Tibial nerve (tissue), 4 donors: ENCODE measurements around the gene RTL10. TPM values are rescaled to one million over a fixed set of nuclear protein-coding genes. Genes with fewer than 3 reads are reported as not detected.

ENCODE experiments used
- DNase-seq, 2 donors: peaks; one replicate each; pipeline ENCODE4 v3.0.0-alpha.2; 2019; ENCODE audit warnings: low spot score in 2 of 2
- H3K27ac ChIP-seq, 4 donors: fragments of 200-600 bp; sonication (generic) in 3 of 4; one replicate each; pipeline ENCODE4 v1.5.1; 2017 to 2019; ENCODE audit warnings: mild to moderate bottlenecking in 1 of 4
- H3K27me3 ChIP-seq, 2 donors: fragments of 200-600 bp; sonication (generic) in 1 of 2; one replicate each; pipeline versions ENCODE4 v1.5.1 to v1.6.0; 2017 to 2019
- H3K36me3 ChIP-seq, 3 donors: fragments of 200-600 bp; sonication (generic); one replicate each; pipeline ENCODE4 v1.5.1; 2018 to 2019
- H3K4me1 ChIP-seq, 4 donors: fragments of 200-600 bp; sonication (generic) in 3 of 4; one replicate each; pipeline ENCODE4 v1.5.1; 2017 to 2019
- H3K4me3 ChIP-seq, 4 donors: fragments of 200-600 bp; sonication (generic) in 3 of 4; one replicate each; pipeline ENCODE4 v1.5.1; 2017 to 2019; ENCODE audit warnings: mild to moderate bottlenecking in 1 of 4, moderate library complexity in 1 of 4
- H3K9me3 ChIP-seq, 4 donors: fragments of 200-600 bp; sonication (generic) in 3 of 4; one replicate each; pipeline ENCODE4 v1.5.1; 2017 to 2019
- EP300 ChIP-seq, 2 donors: sonication (generic); formaldehyde crosslinking; IDR thresholded peaks; one replicate each; pipeline ENCODE4 v1.6.1; 2017; ENCODE audit warnings: antibody characterized with exemption in 2 of 2, mild to moderate bottlenecking in 1 of 2
- POLR2A ChIP-seq, 2 donors: fragments of 450-650 bp; IDR thresholded peaks; one replicate each; pipeline ENCODE4 v1.6.1; 2017; ENCODE audit warnings: antibody characterized with exemption in 2 of 2, mild to moderate bottlenecking in 2 of 2, moderate library complexity in 2 of 2
- WGBS, 2 donors: methylation state at CpG; one replicate each; pipeline ENCODE4 v1.1.5; 2018; 5-methylcytosine and 5-hydroxymethylcytosine counted together
- total RNA-seq, 4 donors: library from RNA; depleted of rRNA; stranded (reverse); fragments of >200 nt; gene quantifications; one replicate each; pipeline ENCODE4 v1.1.0, GENCODE V29; 2016
- TF ChIP-seq, protein P1 (sequence below), 5 experiments: fragments of 200-600 bp in 3 of 5; fragments of 450-650 bp in 2 of 5; sonication (generic) in 3 of 5; IDR thresholded peaks; one replicate each; pipeline ENCODE4 v1.5.1; 2016 to 2019; ENCODE audit warnings: antibody characterized with exemption in 5 of 5, mild to moderate bottlenecking in 3 of 5, moderate library complexity in 2 of 5

RTL10 gene
- total RNA-seq, 4 donors from 2014 or later, result 10.2 to 13.3 (median 11.4) TPM

DNA sequence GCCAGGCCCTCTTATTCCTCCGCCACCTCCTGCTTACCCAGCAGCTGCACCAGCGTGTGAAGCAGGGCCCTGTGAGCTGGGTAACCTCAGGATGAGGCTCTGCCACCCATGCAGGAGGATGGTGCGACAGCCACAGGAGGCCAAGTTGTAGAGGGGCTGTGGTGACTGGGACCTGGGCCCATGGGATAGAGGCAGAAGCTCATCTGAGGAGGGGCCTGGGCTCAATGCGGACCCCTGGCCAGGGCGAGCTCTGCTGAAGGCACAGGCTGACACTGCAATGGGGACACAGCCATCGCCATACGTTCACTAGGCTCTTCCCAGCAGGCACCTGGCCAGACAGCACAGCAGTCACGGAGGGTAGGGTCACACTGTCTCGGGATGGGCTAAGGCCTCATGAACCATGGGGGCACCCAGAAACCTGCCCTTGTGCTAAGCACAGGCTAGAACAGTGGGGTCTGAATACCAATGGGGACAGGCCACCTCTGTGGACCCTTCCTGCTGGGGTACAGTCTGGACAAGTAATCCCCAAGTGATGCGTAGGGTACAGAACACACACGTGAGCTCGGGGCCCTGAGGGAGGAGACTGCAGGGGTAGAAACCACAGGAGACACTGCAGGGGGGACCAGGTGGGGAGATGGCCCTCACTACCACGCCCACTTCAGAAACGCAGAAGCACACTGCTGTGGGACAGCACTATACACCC lies 35.3 kb downstream of the RTL10 start:
- TF ChIP-seq EP300 (IDR thresholded peaks at IDR 0.05) (no peak), POLR2A (IDR thresholded peaks at IDR 0.05) (no peak)
- TF ChIP-seq, protein P1, sequence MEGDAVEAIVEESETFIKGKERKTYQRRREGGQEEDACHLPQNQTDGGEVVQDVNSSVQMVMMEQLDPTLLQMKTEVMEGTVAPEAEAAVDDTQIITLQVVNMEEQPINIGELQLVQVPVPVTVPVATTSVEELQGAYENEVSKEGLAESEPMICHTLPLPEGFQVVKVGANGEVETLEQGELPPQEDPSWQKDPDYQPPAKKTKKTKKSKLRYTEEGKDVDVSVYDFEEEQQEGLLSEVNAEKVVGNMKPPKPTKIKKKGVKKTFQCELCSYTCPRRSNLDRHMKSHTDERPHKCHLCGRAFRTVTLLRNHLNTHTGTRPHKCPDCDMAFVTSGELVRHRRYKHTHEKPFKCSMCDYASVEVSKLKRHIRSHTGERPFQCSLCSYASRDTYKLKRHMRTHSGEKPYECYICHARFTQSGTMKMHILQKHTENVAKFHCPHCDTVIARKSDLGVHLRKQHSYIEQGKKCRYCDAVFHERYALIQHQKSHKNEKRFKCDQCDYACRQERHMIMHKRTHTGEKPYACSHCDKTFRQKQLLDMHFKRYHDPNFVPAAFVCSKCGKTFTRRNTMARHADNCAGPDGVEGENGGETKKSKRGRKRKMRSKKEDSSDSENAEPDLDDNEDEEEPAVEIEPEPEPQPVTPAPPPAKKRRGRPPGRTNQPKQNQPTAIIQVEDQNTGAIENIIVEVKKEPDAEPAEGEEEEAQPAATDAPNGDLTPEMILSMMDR (IDR thresholded peaks at IDR 0.05), result no peak
- H3K27ac ChIP-seq, result no peak overlapping the region
- H3K27me3 ChIP-seq, result no peaks in the 10 kb centered on the region
- no peaks in the 10 kb centered on the region for H3K4me1 ChIP-seq
- H3K36me3 ChIP-seq, result peaks cover 0 to 25% (median 0%) of the 10 kb centered on the region in 3 donors
- DNase-seq, result no peak
- no peak overlapping the region for H3K4me3 ChIP-seq
- 92 to 95% methylated on average over 9 to 13 of the region's 14 CpGs for WGBS, 2 donors
- no peaks in the 10 kb centered on the region for H3K9me3 ChIP-seq

DNA sequence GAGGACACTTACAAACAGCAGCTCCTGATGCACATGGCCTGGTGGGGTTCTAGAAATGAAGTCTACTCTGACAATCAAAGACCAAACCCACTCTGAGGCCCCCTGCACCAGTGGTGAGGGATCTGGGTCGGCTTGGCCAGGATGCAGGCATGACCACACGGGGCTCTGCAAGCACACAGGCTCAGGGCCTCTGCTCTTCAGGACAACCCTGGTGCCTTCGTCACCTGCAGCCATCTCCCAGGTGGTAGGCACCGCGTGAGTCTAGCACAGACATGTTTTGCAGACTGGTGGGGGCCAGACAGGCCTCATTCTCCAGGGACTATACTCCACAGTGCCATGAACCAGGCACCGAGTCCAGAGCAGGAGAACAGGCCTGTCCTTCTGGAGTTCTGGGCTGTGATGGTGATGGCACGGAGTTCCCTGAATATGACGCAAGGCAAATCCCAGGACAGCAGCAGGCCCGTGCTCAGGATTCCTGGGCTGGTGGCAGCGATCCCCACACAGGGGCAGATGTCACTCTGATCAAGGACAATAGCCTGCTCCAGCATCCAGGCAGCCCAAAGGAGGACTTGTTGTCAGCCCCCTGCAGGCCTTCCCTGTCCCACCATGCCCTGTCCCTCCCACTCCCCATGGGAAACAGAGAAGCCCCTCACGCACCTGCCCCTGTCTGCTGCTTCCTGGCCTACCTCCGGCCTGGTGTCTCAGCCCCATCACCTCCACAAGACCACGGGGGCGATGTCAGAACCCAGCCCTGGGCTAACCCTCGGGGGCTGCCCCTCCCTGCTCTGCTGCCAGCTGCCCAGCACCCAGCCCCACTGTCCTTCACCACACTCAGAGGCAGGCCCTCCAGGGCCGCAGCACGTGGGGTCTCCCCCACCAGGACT lies 36.1 kb downstream of the RTL10 start:
- H3K4me1 ChIP-seq, result no peaks in the 10 kb centered on the region
- peaks cover 0 to 30% (median 0%) of the 10 kb centered on the region in 3 donors for H3K36me3 ChIP-seq
- H3K9me3 ChIP-seq, result no peaks in the 10 kb centered on the region
- 91 to 92% methylated on average over 12 to 14 of the region's 17 CpGs for WGBS, 2 donors
- TF ChIP-seq POLR2A (IDR thresholded peaks at IDR 0.05) (no peak), EP300 (IDR thresholded peaks at IDR 0.05) (no peak)
- TF ChIP-seq, protein P1 (IDR thresholded peaks at IDR 0.05), result no peak
- H3K4me3 ChIP-seq, result no peak overlapping the region
- no peak overlapping the region for H3K27ac ChIP-seq
- DNase-seq, result no peak
- no peaks in the 10 kb centered on the region for H3K27me3 ChIP-seq

DNA sequence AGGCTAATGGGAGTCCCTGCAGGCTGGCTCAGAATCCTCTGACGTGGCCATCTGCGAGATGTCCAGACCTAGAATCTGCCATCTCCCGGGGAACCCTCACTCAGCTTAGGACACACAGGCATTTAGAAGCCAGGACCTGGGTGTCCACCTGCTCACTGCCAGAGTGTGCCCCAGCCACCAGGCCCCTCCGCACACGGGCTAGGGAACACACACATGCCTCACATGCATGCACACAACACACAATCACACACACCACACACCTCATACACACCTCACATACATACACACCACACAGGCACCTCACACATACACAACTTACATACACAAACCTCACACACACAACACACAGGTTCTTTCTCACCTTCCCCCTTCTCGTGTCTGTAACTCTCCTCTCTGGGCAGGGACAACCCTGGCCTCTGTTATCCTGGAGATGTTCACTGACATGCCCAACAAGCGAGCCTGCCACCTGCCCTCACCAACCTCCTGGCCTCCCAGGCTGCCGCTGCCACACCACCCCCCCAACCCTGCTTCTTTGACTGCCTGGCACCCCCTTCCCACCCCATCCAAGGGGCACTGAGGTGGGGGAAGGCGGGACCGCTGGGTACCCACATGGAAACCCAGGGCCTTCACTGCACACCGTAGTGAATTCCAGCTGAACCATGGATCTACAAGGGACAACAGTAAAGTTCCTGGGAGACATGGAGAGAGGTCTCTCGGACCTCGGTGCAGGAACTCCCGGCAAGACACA lies 38.1 kb downstream of the RTL10 start:
- Histone ChIP-seq H3K9me3 (no peaks in the 10 kb centered on the region), H3K27me3 (no peaks in the 10 kb centered on the region), H3K4me3 (no peak overlapping the region), H3K36me3 (peaks cover 0 to 49% (median 0%) of the 10 kb centered on the region in 3 donors), H3K4me1 (peaks cover 0 to 2% (median 0%) of the 10 kb centered on the region in 4 donors), H3K27ac (no peak overlapping the region)
- TF ChIP-seq, protein P1 (IDR thresholded peaks at IDR 0.05), result no peak
- TF ChIP-seq EP300 (IDR thresholded peaks at IDR 0.05), result no peak
- no peak for TF ChIP-seq POLR2A (IDR thresholded peaks at IDR 0.05)
- 87 to 89% methylated on average over 14 of the region's 14 CpGs for WGBS, 2 donors
- no peak for DNase-seq

- H3K4me3 ChIP-seq, result no peak overlapping the region
- peaks cover 0 to 9% (median 0%) of the 10 kb centered on the region in 4 donors for H3K4me1 ChIP-seq
- H3K27ac ChIP-seq, result no peak overlapping the region
- WGBS, 2 donors, result 85 to 86% methylated on average over 16 of the region's 16 CpGs
- no peaks in the 10 kb centered on the region for H3K9me3 ChIP-seq
- H3K36me3 ChIP-seq, result peaks cover 0 to 44% (median 0%) of the 10 kb centered on the region in 3 donors
- H3K27me3 ChIP-seq, result no peaks in the 10 kb centered on the region
- TF ChIP-seq POLR2A (IDR thresholded peaks at IDR 0.05) (no peak), EP300 (IDR thresholded peaks at IDR 0.05) (no peak)
- TF ChIP-seq, protein P1 (IDR thresholded peaks at IDR 0.05), result no peak
- DNase-seq, result no peak
Observed at GRCh38 chr22:19815823-19816290, 38.8 kb downstream of the RTL10 start.
